C1 segment of cervical spinal cord (tissue), 14 donors: Measurements from ENCODE around the gene VARS1.
"Not testable (repeated sequence)": the region's sequence is repeated elsewhere in the genome, so short reads cannot be mapped to it uniquely, and the experiment has no call there.

Experiments used
- DNase-seq, 14 donors: peaks; one replicate each; lab custom pipeline; 2025; lab: John Stamatoyannopoulos, UW

VARS1 gene

GRCh38 chr6:31795616-31796298, at the start of gene VARS1:
TSS of gene VARS1 (minus strand) at chr6:31795752. CDS start at chr6:31795217, 535 bp downstream.
- peak in 13 of 14 donors; percentile 59 to 93 (median 84) for DNase-seq

- no peak for DNase-seq
Observed at GRCh38 chr6:31844507-31844906, 49.0 kb upstream of the VARS1 start.

GRCh38 chr6:31842053-31842452, 46.5 kb upstream of the VARS1 start:
- no peak for DNase-seq

GRCh38 chr6:31839779-31840126, 44.2 kb upstream of the VARS1 start:
- not testable (repeated sequence) for DNase-seq

GRCh38 chr6:31838968-31839367, 43.4 kb upstream of the VARS1 start:
- no peak for DNase-seq

- DNase-seq: not testable (repeated sequence)
Observed at GRCh38 chr6:31838114-31838553, 42.6 kb upstream of the VARS1 start.

- no peak for DNase-seq
Observed at GRCh38 chr6:31837369-31838113, 42.0 kb upstream of the VARS1 start.

- no peak for DNase-seq
Observed at GRCh38 chr6:31836474-31837368, 41.2 kb upstream of the VARS1 start.

- no peak for DNase-seq
Observed at GRCh38 chr6:31836047-31836473, 40.5 kb upstream of the VARS1 start.

GRCh38 chr6:31834367-31835250, 39.1 kb upstream of the VARS1 start:
- peak; percentile 42 to 94 (median 87) for DNase-seq

GRCh38 chr6:31831350-31832215, 36.0 kb upstream of the VARS1 start:
- no peak for DNase-seq

GRCh38 chr6:31830886-31831335, 35.4 kb upstream of the VARS1 start:
- peak in 1 of 14 donors; percentile 65 for DNase-seq

- peak in 9 of 14 donors; percentile 11 to 58 (median 34) for DNase-seq
Observed at GRCh38 chr6:31829633-31830283, 34.2 kb upstream of the VARS1 start.

- DNase-seq: peak; percentile 86 to 100 (median 99)
Observed at GRCh38 chr6:31827286-31828079, 31.9 kb upstream of the VARS1 start, which contains the start of gene HSPA1B. TSS of gene HSPA1B (plus strand) at chr6:31827738. CDS start at chr6:31827951, 213 bp downstream.

- peak in 10 of 14 donors; percentile 27 to 83 (median 76) for DNase-seq
Observed at GRCh38 chr6:31826793-31827285, 31.3 kb upstream of the VARS1 start.

- no peak for DNase-seq
Observed at GRCh38 chr6:31825553-31825952, 30.0 kb upstream of the VARS1 start.

- not testable (repeated sequence) for DNase-seq
Observed at GRCh38 chr6:31823592-31824196, 28.1 kb upstream of the VARS1 start.
